ENCODE data around the gene NBEAL2. TPM values are rescaled to one million over a fixed set of nuclear protein-coding genes. Genes with fewer than 3 reads are reported as not detected.
A peak's percentile ranks its signal among the peaks of the same experiment; 100 is the strongest.

The NBEAL2 gene
- polyA plus RNA-seq, 3 donors = 10.4 to 622 (median 17.3) TPM

GRCh38 chr3:46997453-46998091, 18.1 kb downstream of the NBEAL2 start:
- H2AFZ ChIP-seq (ENCODE audit: insufficient read depth, low read depth, low read length, poor library complexity, severe bottlenecking) = no peak overlapping the region
- no peaks in the 10 kb centered on the region for H3K9me3 ChIP-seq (replicated peaks in 1 of 2; ENCODE audit: control insufficient read depth in 1 of 2, insufficient read depth in 1 of 2, low read length in 2 of 2)
- Mint-ChIP-seq H3K4me3 (no peak overlapping the region), H3K4me1 (peaks cover 15% of the 10 kb centered on the region), H3K27me3 (ENCODE audit: low read depth in 3 of 3) (peaks cover 0 to 1% (median 0%) of the 10 kb centered on the region in 3 donors), H3K27ac (peak overlapping the region in 6 of 7 donors; percentile 45 to 87 (median 64)), H3K36me3 (peaks cover 79 to 99% of the 10 kb centered on the region in 2 donors), H3K9me3 (peaks cover 0 to 2% (median 0%) of the 10 kb centered on the region in 7 donors)
- peaks cover 36% of the 10 kb centered on the region for H3K79me2 ChIP-seq (ENCODE audit: insufficient read depth, low read length)
- intact Hi-C loops (cut with micrococcal nuclease) = loop anchor here (5.0 kb wide), 2 partner anchors 75 to 290 kb away; no protein-coding TSS in a partner anchor
- H3K27me3 ChIP-seq (ENCODE audit: control insufficient read depth in 2 of 2, insufficient read depth in 2 of 2, low read length in 2 of 2) = no peaks in the 10 kb centered on the region
- H3K27ac ChIP-seq (ENCODE audit: low read depth in 1 of 2, low read length in 2 of 2) = peak overlapping the region in 1 of 2 donors; percentile 59
- WGBS (ENCODE audit: insufficient coverage) = 56% methylated on average over 13 of the region's 13 CpGs
- H3K4me1 ChIP-seq (ENCODE audit: control insufficient read depth in 1 of 2, insufficient read depth in 2 of 2, low read length in 2 of 2) = peaks cover 0 to 12% of the 10 kb centered on the region in 2 donors
- no peak overlapping the region for H3K4me3 ChIP-seq (replicated peaks in 1 of 3; ENCODE audit: low read depth in 2 of 3, low read length in 3 of 3)
- no peak overlapping the region for H3K4me2 ChIP-seq (replicated peaks; ENCODE audit: extremely low read depth, low read length, poor library complexity, severe bottlenecking)
- peaks cover 100% of the 10 kb centered on the region in 2 donors for H3K36me3 ChIP-seq (replicated peaks in 1 of 2; ENCODE audit: control insufficient read depth in 1 of 2, insufficient read depth in 2 of 2, low read length in 2 of 2)
- H3K9ac ChIP-seq (ENCODE audit: insufficient read depth, low read length, poor library complexity, severe bottlenecking) = no peak overlapping the region
- DNase-seq = no peak
- no peak for TF ChIP-seq CTCF (IDR thresholded peaks at IDR 0.05)
- peaks cover 100% of the 10 kb centered on the region for H4K20me1 ChIP-seq (ENCODE audit: insufficient read depth, low read length)

- H2AFZ ChIP-seq (ENCODE audit: insufficient read depth, low read depth, low read length, poor library complexity, severe bottlenecking) = no peak overlapping the region
- no peak overlapping the region for H3K4me3 ChIP-seq (replicated peaks in 1 of 3; ENCODE audit: low read depth in 2 of 3, low read length in 3 of 3)
- no peak overlapping the region for H3K9ac ChIP-seq (ENCODE audit: insufficient read depth, low read length, poor library complexity, severe bottlenecking)
- WGBS (ENCODE audit: insufficient coverage) = 58% methylated on average over 26 of the region's 27 CpGs
- peaks cover 32% of the 10 kb centered on the region for H3K79me2 ChIP-seq (ENCODE audit: insufficient read depth, low read length)
- no peak overlapping the region for H3K4me3 Mint-ChIP-seq
- peaks cover 0 to 12% of the 10 kb centered on the region in 2 donors for H3K4me1 ChIP-seq (ENCODE audit: control insufficient read depth in 1 of 2, insufficient read depth in 2 of 2, low read length in 2 of 2)
- no peak overlapping the region for H3K4me2 ChIP-seq (replicated peaks; ENCODE audit: extremely low read depth, low read length, poor library complexity, severe bottlenecking)
- peaks cover 15% of the 10 kb centered on the region for H3K4me1 Mint-ChIP-seq
- peaks cover 80 to 99% of the 10 kb centered on the region in 2 donors for H3K36me3 Mint-ChIP-seq
- H3K9me3 Mint-ChIP-seq = peaks cover 0 to 2% (median 0%) of the 10 kb centered on the region in 7 donors
- H3K27ac ChIP-seq (ENCODE audit: low read depth in 1 of 2, low read length in 2 of 2) = peak overlapping the region in 1 of 2 donors; percentile 59
- no peaks in the 10 kb centered on the region for H3K27me3 Mint-ChIP-seq (ENCODE audit: low read depth in 3 of 3)
- no peaks in the 10 kb centered on the region for H3K9me3 ChIP-seq (replicated peaks in 1 of 2; ENCODE audit: control insufficient read depth in 1 of 2, insufficient read depth in 1 of 2, low read length in 2 of 2)
- TF ChIP-seq CTCF (IDR thresholded peaks at IDR 0.05) = peak; percentile 91
- intact Hi-C loops (cut with micrococcal nuclease) = loop anchor here (5.0 kb wide), 2 partner anchors 76 to 291 kb away; no protein-coding TSS in a partner anchor
- H3K27ac Mint-ChIP-seq = peak overlapping the region in 6 of 7 donors; percentile 62 to 87 (median 70)
- peaks cover 100% of the 10 kb centered on the region in 2 donors for H3K36me3 ChIP-seq (replicated peaks in 1 of 2; ENCODE audit: control insufficient read depth in 1 of 2, insufficient read depth in 2 of 2, low read length in 2 of 2)
- H3K27me3 ChIP-seq (ENCODE audit: control insufficient read depth in 2 of 2, insufficient read depth in 2 of 2, low read length in 2 of 2) = no peaks in the 10 kb centered on the region
- DNase-seq = peak; percentile 46 to 64 (median 52)
- peaks cover 100% of the 10 kb centered on the region for H4K20me1 ChIP-seq (ENCODE audit: insufficient read depth, low read length)
Observed at GRCh38 chr3:46998121-46998851, 18.8 kb downstream of the NBEAL2 start.

All from CD14-positive monocyte (primary cell).